GM23338 (cell line): ENCODE results near the gene CLCNKA.

Experiments
- CREB1 ChIP-seq: fragments of 250-450 bp; sonication (Bioruptor Pico); IDR thresholded peaks from 2 replicates; pipeline ENCODE4 v1.5.0; 2020; ENCODE audit warnings: low read depth, mild to moderate bottlenecking, moderate library complexity
- CTCF ChIP-seq, 2 experiments: fragments of 200-600 bp in 1 of 2; sonication (generic) in 1 of 2; conservative IDR thresholded peaks; 2 replicates each; pipeline versions ENCODE4 v1.5.1 to v1.6.1; 2016 to 2017; ENCODE audit warnings: antibody characterized with exemption in 2 of 2, low read depth in 2 of 2, mild to moderate bottlenecking in 2 of 2, moderate library complexity in 1 of 2
- EZH2 ChIP-seq: fragments of 200-600 bp; sonication (generic); IDR thresholded peaks from one replicate; pipeline ENCODE4 v1.8.0; 2017; ENCODE audit warnings: antibody characterized with exemption, mild to moderate bottlenecking, low read depth; ENCODE audit not compliant: unreplicated experiment
- EZH2phosphoT487 ChIP-seq: fragments of 200-600 bp; sonication (generic); IDR thresholded peaks from one replicate; pipeline ENCODE4 v1.8.1; 2018; ENCODE audit warnings: antibody characterized with exemption; ENCODE audit not compliant: unreplicated experiment
- JUNB ChIP-seq: IDR thresholded peaks from one replicate; pipeline ENCODE4 v1.6.1; 2016; ENCODE audit warnings: antibody characterized with exemption; ENCODE audit not compliant: unreplicated experiment
- NANOG ChIP-seq: IDR thresholded peaks from 2 replicates; pipeline ENCODE4 v1.6.1; 2016; ENCODE audit warnings: antibody characterized with exemption, borderline replicate concordance
- POLR2AphosphoS5 ChIP-seq: IDR thresholded peaks from 2 replicates; pipeline ENCODE4 v1.6.1; 2016; ENCODE audit warnings: antibody characterized with exemption, low read depth
- REST ChIP-seq: IDR thresholded peaks from one replicate; pipeline ENCODE4 v1.6.1; 2018; ENCODE audit warnings: antibody characterized with exemption; ENCODE audit not compliant: unreplicated experiment
- STAT1 ChIP-seq: IDR thresholded peaks from one replicate; pipeline ENCODE4 v1.6.1; 2016; ENCODE audit warnings: antibody characterized with exemption; ENCODE audit not compliant: unreplicated experiment
- ZNF114 ChIP-seq: fragments of 250-450 bp; sonication (Bioruptor Pico); IDR thresholded peaks from 2 replicates; pipeline ENCODE4 v1.5.0; 2020; ENCODE audit warnings: mild to moderate bottlenecking, moderate library complexity
- ZNF331 ChIP-seq: fragments of 250-450 bp; sonication (Bioruptor Pico); IDR thresholded peaks from 2 replicates; pipeline ENCODE4 v1.5.0; 2020; ENCODE audit warnings: low read depth, mild to moderate bottlenecking, moderate library complexity
- ZNF462 ChIP-seq: fragments of 250-450 bp; sonication (Bioruptor Pico); IDR thresholded peaks from 2 replicates; pipeline ENCODE4 v1.5.0; 2020; ENCODE audit warnings: mild to moderate bottlenecking, moderate library complexity

- TF ChIP-seq EZH2: no peak
- TF ChIP-seq CTCF (conservative IDR thresholded peaks at IDR 0.05; ENCODE audit: low read depth in 2 of 2): no peak
- TF ChIP-seq POLR2AphosphoS5: no peak
- no peak for TF ChIP-seq EZH2phosphoT487
- no peak for TF ChIP-seq NANOG
- no peak for TF ChIP-seq REST
- no peak for TF ChIP-seq CREB1 (CRISPR knock-in tag)
- TF ChIP-seq ZNF462: no peak
- TF ChIP-seq JUNB: no peak
- TF ChIP-seq STAT1: no peak
- TF ChIP-seq ZNF114 (CRISPR knock-in tag): no peak
- TF ChIP-seq ZNF331 (CRISPR knock-in tag): no peak
Measured at GRCh38 chr1:16075337-16076030, 53.6 kb downstream of the CLCNKA start.
